ENCODE data around the gene LRRC1. TPM values are rescaled to one million over a fixed set of nuclear protein-coding genes. Genes with fewer than 3 reads are reported as not detected.
A peak's percentile ranks its signal among the peaks of the same experiment; 100 is the strongest.

LRRC1 gene
- total and polyA plus RNA-seq, 9 donors, result 4.3 to 20.6 (median 8.9) TPM

DNA sequence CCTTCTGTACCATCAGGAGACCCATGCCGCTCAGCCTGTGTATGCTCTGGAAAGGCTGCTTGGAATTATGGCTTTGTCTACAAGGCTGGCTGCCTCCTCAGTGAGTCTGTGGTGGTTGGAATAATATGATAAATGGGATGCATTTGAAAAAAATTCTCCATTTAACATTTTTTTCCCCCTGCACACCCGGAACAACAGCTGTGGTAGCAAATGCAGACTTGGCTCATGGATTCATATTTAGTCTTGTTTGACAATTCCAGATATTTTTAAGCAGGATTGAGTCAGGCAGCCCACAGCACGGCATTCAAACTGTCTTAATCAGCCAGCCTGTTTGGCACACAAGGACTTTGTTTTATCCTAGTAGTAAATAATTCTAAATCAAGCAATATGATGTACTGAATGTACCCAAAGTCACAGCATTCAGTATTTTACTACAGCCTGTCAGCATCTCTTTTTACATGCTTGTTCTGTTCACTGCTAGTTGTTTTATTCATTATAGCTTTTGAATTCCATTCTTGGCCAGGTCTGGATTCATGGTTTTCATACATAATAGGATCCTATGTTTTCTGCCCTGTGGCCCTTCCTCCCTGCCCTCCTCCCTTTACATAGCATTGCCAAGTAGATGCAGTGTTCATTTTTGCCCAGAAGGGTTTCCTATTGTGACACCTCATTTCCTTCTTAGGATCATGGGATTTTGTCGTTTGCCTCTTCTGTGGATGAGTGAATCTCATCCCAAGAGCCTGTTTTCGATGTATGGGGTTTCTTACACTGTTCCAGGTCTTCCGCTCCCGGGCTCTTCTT lies 68.1 kb downstream of the LRRC1 start:
- 24 to 35% (median 25%) methylated on average over 7 of the region's 7 CpGs for WGBS, 3 donors
- H3K27me3 ChIP-seq, result no peaks in the 10 kb centered on the region
- H3K9me3 ChIP-seq, result no peaks in the 10 kb centered on the region
- H3K36me3 ChIP-seq, result no peaks in the 10 kb centered on the region
- TF ChIP-seq, protein P1, sequence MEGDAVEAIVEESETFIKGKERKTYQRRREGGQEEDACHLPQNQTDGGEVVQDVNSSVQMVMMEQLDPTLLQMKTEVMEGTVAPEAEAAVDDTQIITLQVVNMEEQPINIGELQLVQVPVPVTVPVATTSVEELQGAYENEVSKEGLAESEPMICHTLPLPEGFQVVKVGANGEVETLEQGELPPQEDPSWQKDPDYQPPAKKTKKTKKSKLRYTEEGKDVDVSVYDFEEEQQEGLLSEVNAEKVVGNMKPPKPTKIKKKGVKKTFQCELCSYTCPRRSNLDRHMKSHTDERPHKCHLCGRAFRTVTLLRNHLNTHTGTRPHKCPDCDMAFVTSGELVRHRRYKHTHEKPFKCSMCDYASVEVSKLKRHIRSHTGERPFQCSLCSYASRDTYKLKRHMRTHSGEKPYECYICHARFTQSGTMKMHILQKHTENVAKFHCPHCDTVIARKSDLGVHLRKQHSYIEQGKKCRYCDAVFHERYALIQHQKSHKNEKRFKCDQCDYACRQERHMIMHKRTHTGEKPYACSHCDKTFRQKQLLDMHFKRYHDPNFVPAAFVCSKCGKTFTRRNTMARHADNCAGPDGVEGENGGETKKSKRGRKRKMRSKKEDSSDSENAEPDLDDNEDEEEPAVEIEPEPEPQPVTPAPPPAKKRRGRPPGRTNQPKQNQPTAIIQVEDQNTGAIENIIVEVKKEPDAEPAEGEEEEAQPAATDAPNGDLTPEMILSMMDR (IDR thresholded peaks at IDR 0.05), result no peak
- TF ChIP-seq POLR2A (IDR thresholded peaks at IDR 0.05) (no peak), EP300 (IDR thresholded peaks at IDR 0.05) (no peak)
- no peak overlapping the region for H3K27ac ChIP-seq
- intact Hi-C loops (cut with DNase I), result no loop called here
- H3K4me1 ChIP-seq (ENCODE audit: insufficient read depth), result peaks cover 10% of the 10 kb centered on the region
- DNase-seq, result peak in 2 of 5 donors; percentile 37 to 44
- no peak overlapping the region for H3K4me3 ChIP-seq

DNA sequence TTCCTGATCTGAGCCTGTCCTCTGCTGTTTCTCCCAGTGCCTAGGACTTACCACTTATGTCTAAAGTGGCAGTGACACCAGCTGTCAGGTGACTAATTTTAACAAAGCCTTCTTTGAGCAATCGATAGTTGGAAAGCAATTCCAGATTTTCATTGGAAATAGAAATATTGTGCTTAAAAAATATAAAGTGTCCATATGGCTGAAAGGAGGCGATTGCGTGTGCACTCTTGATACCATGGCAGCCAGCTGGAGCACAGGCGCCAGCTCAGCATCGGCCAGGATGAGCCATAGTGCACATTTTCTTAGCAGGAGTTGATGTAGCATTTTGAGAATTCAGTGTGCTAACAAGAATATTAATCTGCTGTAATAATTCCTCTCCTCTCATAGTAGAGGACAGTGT lies 70.0 kb downstream of the LRRC1 start:
- intact Hi-C loops (cut with DNase I), result no loop called here
- H3K4me1 ChIP-seq (ENCODE audit: insufficient read depth), result peaks cover 10% of the 10 kb centered on the region
- no peaks in the 10 kb centered on the region for H3K27me3 ChIP-seq
- H3K4me3 ChIP-seq, result no peak overlapping the region
- H3K27ac ChIP-seq, result no peak overlapping the region
- DNase-seq, result no peak
- TF ChIP-seq POLR2A (IDR thresholded peaks at IDR 0.05) (no peak), EP300 (IDR thresholded peaks at IDR 0.05) (no peak)
- TF ChIP-seq, protein P1 (IDR thresholded peaks at IDR 0.05), result no peak
- WGBS, 3 donors, result 97 to 98% (median 98%) methylated on average over 5 of the region's 5 CpGs
- no peaks in the 10 kb centered on the region for H3K9me3 ChIP-seq
- no peaks in the 10 kb centered on the region for H3K36me3 ChIP-seq

DNA sequence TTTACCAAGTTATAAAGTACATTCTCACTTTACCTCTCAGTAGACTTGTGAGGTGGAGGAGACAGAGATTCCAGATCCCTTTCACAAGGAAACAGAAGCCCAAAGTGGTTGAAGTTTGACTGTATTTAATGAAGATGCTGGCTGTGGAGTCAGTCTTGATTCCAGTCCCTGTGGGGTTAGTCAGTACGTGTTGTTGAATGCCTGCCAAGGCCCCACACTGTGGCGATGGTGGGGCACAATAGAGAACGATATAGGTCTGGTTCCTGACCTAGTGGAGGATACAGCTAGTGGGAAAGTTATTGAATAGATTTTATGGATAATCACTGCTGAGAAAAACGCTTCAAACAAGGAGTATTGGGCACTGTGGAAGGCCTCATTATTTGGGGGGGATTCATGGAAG lies 71.4 kb downstream of the LRRC1 start:
- Histone ChIP-seq H3K4me3 (no peak overlapping the region), H3K27ac (no peak overlapping the region), H3K36me3 (no peaks in the 10 kb centered on the region), H3K4me1 (ENCODE audit: insufficient read depth) (peaks cover 10% of the 10 kb centered on the region), H3K9me3 (no peaks in the 10 kb centered on the region), H3K27me3 (no peaks in the 10 kb centered on the region)
- intact Hi-C loops (cut with DNase I), result no loop called here
- no peak for DNase-seq
- 70 to 79% (median 75%) methylated on average over 4 of the region's 4 CpGs for WGBS, 3 donors
- TF ChIP-seq POLR2A (IDR thresholded peaks at IDR 0.05) (no peak), EP300 (IDR thresholded peaks at IDR 0.05) (no peak)
- TF ChIP-seq, protein P1 (IDR thresholded peaks at IDR 0.05), result no peak

DNA sequence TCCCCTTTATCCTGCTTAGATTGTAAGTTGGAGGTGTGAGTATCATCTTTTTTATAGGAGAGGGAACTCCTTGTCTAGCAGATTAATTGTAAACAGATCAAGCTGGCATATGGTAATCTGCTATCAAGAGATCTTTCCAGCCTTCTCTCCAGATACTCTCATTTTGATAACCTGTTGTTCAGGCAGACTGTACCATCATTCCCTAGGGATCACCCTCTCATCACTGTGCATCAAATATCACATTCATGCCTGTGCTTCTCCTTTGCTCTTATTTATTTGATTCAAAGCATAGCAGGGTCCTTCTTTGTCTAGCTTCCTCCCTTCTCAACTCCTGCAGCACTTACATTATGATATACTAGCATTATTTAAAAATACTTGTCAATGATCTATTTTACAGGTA lies 73.8 kb downstream of the LRRC1 start:
- DNase-seq, result no peak
- TF ChIP-seq, protein P1 (IDR thresholded peaks at IDR 0.05), result no peak
- TF ChIP-seq EP300 (IDR thresholded peaks at IDR 0.05) (no peak), POLR2A (IDR thresholded peaks at IDR 0.05) (no peak)
- no peaks in the 10 kb centered on the region for H3K27me3 ChIP-seq
- H3K27ac ChIP-seq, result no peak overlapping the region
- no peak overlapping the region for H3K4me3 ChIP-seq
- H3K36me3 ChIP-seq, result no peaks in the 10 kb centered on the region
- no peaks in the 10 kb centered on the region for H3K9me3 ChIP-seq
- H3K4me1 ChIP-seq (ENCODE audit: insufficient read depth), result peaks cover 7% of the 10 kb centered on the region
- intact Hi-C loops (cut with DNase I), result no loop called here
